Activated T-cell treated with anti-CD3 and anti-CD28 coated beads for 4 hours (primary cell): ENCODE data around the gene VASN.

Source experiments
- DNase-seq: peaks from one replicate; pipeline ENCODE4 v3.0.0-alpha.2; 2020

The VASN gene

DNA sequence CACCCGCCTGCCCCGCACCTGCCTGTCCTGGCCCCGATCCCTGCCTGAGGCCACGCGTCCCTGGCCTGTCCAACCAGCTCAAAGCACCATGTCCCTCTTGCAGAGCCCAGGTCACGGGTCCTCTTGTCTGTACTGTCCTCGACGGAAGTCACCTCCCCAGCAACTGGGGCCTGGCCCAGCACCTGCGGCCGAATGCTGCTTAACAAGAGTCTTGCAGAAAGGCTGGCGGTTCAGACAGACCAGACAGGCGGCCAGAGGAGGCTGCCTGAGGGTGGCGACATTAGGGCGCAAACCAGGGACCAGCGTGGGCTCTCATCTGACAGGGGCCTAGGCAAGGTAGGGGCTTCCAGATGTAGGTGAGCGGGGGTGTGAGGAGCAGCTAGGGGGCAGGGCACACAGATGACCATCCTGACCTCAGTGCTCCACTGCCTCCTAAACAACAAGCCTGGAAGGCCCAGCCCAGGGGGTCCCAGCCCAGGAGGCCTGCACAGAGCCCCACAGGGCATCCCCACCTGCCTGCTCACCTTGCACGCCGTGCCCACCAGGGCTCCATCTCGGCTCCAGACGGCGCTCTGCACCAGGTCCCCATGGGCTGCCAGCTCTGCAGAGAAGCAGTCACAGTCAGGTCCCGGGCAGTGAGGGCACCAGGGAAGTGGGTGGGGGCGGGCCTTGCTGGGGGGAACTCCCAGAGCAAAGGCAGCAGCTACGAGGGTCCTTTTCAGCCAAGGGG is 33.5 kb downstream of the VASN start:
- DNase-seq, result no peak

DNA sequence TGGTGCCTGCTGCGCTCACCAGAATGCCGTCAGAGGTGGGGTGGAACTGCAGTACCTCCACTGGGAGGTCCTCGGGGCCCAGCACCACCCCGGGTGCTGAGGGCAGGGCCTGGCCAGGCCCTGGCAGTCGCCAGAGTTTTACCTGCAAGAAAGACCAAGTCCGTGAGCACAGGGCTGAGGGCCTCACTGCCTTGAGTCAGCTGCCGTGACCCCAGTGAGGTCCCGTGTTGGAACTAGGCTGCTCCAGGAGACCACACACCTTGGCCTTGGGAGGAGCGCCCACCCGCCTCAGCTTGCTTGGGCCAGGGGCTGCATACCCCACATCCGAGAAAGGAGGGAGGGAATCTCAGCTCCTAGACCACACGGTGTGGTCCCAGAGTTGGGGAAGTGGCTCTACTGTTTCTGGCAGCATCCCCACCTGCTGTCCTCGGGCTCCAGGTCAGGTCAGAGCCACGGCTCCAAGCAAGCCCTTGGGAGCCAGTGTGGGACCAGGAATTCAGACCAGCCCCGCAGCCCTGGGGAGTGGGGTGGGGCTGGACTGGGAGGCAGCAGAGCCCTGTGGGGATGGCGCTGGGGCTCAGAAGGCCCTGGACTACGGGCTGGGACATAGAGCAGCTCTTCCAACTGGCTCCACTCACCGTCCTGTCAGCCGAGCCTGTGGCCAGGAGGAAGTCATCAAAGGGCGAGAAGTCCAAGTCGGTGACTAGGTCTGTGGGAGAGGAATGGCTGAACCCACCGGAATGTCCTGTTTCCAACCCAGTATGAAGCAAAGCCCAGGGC is 36.1 kb downstream of the VASN start:
- DNase-seq, result no peak

DNA sequence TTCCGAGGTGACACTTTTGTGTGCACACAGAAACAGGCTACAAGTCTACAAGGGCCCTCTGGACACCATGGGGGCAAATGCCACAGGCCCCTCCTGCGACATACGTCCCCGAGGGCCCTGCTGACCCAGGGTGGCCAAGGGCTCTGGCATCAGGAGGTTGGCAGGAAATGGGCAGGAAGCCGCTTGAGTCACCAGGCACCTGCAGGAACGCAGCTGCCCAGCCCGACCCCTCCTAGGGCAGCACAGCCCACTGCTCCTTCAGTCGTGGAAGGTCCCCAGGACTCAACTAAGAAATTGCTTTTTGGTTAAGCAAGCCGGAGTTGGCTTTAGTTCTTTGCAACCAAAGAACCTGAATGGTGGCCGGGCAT is 36.7 kb downstream of the VASN start:
- DNase-seq, result no peak

DNA sequence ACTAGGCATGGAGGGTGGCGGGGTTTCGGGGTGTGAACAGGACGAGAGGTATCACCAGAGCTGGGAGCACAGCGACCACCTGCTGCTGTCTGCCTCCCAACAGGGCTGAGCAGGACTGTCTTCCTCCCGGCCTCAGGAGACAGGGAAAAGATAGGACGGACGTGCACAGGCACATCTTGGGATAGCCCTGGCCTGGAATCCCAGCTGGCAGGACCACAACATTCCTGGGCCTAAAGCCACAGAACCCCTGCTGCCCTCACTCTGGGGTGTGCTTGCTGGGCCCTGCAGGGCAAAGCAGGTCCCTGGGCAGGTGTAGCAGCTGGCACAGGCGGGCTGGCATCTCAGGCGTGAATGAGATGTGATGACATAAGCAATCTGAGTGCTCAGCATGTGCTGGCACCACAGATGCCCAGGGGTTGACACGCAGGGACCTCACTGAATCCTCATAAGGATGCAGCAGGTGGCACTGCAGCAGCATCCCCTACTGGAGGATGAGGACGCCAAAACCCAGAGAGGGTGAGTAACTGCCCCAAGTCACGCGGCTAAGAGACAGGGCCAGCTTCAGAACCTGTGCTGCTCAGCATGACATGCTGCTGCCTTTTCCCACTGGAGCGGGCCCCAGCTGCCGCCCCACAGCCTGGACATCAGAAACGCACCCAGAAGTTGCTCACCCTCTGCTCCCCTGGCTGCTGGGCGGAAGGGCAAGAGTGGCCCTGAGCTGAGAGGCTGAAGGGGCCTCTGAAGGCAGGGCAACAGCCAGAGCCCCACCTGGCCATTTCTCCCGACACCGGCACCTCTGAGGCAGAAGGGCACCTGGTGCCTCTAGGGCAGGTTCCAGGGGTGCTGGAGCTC is 37.7 kb downstream of the VASN start:
- no peak for DNase-seq

DNA sequence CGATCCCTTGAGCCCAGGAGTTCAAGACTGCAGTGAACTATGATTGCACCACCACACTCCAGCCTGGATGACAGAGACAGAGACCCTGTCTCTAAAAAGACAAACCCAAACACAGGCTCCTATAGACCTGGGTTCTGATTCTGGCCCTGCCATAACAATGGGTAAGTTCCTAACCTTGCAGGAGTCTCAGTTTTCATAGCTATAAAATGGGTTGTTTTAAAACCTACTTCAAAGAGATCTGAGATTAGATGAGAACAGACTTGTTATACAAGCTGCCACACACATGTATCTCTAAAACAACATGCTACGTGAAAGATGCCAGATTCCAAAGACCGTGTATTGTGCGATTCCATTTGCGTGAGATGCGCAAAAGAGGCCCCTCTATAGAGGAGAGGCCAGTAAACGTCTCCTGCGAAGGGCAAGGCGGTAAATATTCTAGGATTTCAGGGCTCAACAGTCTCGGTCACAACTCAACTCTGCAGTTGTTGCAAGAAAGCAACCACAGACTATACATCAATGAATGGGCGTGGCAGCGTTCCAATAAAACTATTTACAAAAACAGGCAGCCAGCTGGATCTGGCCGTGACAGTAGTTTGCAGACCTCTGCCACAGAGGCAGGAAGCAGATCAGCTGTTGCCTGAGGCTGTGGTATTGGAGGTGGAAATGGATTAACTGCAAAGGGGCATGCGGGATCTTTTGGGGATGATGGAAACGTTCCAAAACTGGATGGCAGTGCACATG is 38.9 kb downstream of the VASN start:
- no peak for DNase-seq

DNA sequence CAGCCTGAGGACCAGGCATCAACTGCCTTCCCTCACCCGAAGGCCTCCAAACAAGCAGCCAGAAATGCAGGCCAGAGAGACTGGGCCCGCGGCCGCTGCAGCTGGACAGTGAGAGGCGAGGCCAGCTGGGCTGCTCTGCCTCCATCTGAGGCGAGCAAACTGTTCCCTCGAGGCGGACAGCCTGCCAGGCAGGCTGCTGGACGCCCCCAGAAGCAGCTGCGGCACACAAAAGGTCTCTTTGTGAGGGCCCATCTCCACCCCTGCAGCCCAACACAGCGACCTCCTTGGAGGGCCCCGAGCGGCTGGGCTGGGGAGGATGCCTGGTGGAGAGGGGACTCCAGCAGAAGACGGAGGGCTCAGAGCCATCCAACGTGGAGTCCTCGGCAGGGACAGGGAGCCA is 40.0 kb downstream of the VASN start:
- no peak for DNase-seq

DNA sequence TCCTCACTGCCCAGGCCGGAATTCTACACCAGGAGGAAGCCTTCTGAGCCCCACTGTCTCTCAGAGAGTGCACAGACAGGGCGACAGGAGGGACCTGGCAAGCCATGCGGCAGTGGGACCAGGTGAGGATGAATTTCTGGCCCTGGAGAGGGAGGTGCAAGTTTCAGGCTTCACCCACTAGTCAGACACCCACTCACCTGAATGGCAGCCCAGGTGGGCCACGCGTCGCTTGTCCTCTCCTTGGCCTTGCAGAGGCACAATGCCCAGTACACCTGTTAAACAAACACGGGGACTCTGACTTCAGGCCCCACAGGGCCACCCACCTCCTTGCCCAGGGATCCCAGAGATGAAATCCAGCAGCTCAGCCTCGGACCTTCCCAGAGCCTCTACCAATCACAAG is 40.5 kb downstream of the VASN start:
- no peak for DNase-seq

DNA sequence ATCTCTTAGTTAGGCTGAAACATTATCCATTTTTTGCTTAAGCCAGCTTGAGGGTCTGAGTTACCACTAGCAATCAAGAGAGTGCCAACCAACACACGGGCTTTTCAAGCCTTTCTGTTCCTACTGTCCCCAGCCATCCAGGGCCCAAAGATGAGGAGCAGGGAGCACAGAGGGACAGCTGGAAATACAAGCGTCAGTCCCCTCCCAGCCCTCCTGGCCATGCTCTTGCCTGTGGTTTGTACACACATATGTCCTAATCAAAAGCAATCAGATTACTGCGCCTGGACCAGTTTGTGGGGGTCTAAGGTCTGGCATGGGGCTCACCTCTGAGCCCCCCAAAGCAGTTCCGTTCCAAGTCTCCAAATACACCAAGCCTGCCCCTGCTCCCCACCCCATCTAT is 41.2 kb downstream of the VASN start:
- DNase-seq, result no peak

DNA sequence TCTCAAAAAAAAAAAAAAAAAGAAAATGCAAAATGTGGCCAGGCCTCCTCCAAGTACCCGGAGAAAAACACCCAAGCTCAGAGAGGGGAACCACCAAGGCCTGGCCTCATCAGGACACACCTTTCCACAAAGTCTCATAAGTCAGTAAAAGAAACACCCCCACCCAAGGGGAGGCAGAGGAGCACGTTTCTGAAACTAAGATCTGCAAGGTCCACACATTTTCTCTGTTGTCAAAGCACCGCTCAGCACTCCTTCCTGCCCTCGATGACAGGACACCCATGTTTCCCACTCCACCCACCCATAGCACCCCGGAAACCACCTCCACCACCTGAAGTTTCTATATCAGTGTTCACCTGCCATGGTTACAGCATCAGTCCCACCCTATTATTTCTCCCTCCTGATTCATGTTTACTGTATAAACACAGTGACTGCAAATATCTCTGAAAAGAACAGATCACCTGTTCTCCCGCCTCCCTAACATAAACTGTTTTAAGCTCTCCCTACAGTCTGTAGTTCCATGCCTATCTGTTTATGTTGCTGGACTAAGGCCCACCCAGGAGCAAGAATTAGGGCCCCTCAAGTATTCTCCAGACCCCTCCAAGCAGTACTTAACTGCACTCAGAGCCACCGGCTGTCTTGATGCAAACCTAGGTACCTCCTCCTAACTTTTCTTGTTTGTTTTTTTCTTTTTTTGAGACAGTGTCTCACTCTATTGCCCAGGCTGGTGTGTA is 42.7 kb downstream of the VASN start:
- DNase-seq, result peak; percentile 65

DNA sequence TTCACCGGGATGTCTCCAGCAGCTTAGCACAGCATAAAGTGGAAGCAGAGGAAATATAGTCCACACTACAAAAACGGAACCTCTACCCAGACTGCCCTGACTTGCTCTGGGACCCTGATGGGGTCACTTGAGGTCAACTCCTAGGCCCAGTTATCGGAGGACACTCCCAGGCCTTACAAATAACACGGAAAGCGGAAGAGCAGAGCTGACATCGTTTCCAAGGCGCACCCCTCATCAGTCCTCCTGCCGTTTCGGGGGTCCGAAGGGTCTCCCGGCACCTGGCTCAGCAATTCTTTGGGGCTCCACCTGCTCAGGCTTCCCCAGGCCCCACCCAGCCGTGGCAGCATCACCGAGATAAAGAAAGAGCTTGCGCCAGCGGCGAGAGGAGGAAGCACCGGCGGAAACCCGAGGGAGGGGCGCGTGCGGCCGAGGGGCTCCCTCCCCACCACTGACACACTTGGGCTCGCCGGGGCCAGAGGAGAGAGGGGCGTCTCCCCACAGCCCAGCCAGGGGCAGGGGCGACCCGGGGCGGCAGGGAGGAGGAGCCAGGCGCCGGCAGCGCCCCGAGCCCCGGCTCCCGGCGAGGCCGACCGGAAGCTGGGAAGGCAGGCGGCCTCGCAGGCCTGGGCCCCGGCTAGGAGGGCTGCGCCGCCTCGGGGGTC is 44.0 kb downstream of the VASN start:
- peak; percentile 38 for DNase-seq

DNA sequence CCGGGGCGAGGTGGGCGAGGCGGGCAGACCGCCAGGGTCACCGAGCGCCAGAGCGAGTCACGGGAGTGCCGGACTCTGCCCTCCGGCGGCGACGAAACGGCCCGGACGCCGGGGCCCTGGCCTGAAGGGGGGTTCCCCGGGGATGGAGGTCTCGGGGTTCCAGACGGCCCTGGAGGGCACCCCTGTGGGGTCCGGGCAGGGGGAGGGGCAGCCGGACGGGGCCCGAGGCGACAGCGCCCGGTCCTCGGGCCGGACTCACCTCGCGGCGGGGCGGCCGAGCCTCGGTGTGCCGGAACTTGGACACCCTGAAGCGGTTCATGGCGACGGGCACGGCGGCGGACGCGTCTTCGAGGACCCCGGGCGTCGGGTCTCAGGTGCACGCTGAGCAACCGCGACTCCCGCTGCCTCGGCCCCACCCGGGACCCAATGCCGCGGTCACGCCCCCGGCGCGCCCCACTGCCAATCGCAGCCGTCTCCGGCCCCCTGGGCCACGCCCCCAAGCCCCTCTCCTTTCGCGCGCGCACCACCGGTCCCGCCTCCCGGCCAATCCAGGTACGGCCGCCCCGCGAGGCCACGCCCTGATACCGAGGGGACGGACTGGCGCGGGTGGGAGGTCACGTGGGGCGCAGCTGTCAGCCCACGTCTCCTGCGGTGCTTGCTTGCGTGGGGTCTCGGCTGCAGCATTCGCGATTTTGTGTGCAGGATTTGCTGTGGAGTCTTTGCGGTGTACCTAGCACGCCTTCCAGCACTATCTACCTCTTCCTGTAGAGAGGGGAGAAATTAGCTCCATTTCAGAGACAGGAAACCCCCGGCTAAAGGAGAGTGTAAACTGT is 44.8 kb downstream of the VASN start, which contains the start of gene CORO7:
CORO7 (minus strand) TSS at position 397 of the 833 bp plus-strand sequence; CDS start at position 319, 78 bp downstream.
- DNase-seq, result peak; percentile 99

DNA sequence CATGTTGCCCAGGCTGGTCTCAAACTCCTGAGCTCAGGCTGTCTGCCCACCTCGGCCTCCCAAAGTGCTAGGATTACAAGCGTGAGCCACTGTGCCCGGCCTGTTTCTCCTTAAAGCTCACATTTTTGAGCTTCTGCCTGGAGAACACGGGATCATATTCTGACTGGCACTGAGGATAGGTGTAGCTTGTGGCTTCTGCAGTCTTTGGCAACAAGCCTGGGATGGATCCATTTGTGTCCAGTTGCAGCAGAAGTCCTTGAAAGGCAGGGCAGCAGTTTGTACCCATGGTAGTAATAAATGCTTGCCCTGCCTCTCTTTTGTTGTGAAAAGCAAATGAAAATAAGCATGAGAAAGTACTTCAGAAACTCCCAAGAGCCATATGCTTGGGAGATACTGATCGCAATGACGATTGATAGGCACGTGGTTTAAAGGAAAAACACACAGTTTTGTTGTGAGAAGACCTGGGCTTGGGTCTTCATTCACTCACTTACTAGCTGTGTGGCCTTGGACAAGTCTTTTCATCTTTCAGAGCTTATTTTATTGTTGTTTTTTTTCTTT is 47.8 kb downstream of the VASN start:
- no peak for DNase-seq

DNA sequence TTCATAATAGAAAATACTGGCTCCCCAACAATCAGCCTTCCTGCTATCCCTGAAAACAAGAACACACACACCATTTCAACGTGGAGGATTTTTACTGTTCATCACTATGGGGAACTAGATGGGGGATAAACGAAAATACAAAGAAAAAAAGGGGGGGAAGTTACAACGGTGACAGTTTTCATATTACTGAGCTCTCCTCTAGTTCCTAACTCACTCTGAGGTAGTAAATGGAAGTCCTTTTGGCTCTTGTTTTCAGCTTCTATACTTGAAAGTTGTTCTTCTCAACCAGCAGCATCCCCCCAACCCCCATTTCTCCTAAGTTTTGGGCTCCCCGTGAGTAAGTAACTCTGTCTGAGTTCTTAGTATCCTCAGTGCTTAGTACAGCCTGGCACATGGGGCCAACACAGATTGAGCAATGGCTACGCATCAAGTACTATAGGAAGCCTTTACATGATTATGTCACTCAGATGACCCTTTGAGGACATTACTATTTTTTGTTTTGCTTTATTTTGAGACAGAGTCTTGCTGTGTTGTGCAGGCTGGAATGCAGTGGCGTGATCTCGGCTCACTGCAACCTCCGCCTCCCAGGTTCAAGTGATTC is 49.0 kb downstream of the VASN start:
- no peak for DNase-seq

DNA sequence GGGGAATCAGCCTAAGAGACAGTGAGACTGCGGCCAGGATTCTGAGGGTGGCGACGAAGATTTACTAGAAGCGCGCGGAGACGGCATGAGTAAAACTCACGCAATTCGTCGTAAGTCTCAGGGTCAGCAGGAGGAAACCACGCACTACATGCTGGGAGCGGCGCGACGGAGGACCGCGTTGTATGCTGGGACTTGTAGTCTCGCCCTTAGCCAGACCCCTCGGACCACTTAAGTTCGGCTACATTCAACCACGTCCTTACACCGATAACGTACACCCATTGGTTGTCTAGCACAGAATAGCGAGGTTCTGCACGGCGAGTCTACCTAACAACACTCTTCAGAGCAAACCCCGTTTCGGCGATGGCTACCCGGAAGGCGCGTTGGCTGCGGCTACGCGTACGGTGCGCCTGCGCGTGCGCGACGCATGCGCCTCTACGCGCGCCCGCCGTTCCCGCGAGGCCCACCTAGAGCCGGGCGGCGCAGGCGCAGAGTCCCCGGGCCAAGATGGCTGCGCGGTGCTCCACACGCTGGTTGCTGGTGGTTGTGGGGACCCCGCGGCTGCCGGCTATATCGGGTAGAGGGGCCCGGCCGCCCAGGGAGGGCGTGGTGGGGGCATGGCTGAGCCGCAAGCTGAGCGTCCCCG is 53.9 kb downstream of the VASN start, which contains the start of gene DNAJA3:
DNAJA3 (plus strand) TSS at position 491 of the 643 bp plus-strand sequence; CDS start at position 505, 14 bp downstream.
- peak; percentile 89 for DNase-seq

DNA sequence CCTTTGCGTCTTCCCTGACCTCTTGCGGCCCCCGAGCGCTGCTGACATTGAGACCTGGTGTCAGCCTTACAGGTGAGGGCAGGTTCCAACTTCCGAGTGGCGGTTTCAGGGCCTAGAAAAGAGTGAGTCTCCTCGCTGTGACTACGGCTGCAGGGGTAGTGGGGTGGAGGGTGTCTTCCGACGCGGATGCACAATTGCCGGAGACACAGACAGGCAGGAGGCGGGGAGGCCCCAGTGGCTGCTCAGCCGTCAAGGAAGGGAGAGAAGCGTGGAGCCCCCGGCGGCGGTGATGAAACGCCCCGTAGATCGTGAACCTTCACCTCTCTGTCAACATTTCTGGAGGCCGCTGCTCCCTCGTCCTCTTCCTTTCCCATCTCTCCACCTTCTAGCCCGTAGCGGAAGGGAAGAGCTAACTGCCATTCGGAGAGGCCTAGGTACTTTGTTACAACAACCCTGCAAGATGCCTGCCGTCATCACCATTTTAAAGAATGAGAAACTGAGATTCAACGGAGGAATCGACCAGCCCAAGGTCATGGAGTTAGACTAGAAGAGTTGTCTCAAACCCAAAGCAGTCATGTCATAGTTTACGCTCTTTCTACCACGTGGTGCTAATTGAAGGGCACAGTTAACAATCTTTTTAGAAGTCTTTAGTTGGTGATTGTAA is 54.5 kb downstream of the VASN start:
- DNase-seq, result no peak

DNA sequence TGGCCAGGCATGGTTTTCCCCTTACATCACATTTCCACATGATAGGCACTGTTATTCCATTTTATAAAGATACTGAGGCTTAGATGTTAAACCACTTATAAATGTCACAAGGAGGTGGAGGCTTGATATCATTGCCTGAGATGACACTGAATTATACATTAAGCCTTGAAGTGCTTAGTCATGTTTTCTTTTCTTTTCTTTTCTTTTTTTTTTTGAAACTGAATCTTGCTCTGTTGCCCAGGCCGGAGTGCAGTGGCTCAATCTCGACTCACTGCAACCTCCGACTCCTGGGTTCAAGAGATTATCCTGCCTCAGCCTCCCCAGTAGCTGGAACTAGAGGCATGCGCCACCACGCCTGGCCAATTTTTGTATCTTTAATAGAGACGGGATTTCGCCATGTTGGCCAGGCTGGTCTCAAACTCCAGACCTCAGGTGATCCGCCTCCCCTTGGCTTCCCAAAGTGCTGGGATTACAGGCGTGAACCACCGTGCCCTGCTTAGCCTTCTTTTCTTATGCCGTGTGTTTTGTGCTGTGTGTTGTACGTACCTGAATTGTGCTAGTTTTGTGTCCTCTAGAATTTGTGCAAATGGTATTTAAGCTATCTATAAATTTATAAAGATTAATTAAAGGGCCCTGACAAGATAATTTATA is 55.2 kb downstream of the VASN start:
- no peak for DNase-seq

DNA sequence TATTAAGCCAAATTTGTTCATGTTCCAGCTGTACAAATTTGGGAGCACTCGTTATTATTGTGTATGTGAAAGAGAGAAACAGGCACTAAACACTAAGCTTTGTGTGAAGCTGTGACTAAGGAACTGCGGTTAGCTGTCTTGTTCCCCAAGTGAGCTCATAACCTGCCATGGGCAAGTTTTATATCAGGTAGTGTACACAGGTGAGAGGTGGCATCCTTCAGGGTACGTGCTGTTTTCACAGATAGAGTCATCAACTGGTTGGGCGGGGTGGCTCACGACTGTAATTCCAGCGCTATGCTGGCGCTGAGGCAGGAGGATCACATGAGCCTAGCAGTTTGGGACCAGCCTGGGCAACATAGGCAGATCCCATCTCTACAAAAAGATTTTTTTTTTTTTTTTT is 56.9 kb downstream of the VASN start:
- DNase-seq, result no peak

DNA sequence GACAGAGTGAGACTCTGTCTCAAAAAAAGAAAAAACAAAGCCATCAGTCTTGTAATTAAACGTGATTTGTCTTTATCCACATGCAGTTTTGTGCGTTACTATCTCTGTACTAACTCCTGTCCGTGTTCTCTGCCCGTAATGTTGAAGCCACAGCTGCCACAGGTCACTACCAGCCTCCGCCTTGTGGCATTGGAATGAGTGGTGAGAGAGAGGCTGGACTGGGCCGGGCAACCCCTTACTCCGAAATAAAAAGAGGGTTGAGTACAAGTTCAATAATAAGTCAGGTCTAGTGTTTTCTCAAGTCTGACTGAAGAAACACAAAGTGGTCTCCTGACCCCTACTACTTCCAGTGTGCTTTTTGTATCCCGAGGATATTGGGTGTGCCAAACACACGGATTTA is 59.4 kb downstream of the VASN start:
- no peak for DNase-seq
